GM15510 (cell line): Measurements from ENCODE around the gene TANK.

Source experiments
- POLR2A ChIP-seq: IDR thresholded peaks from 3 replicates; pipeline ENCODE4 v1.6.1; 2011; ENCODE audit warnings: borderline replicate concordance; ENCODE audit not compliant: insufficient read length; ENCODE audit errors: extremely low read depth

Gene TANK

GRCh38 chr2:161173541-161174194, 13.4 kb downstream of the TANK start:
- TF ChIP-seq POLR2A: no peak

- TF ChIP-seq POLR2A: no peak
Observed at GRCh38 chr2:161177969-161178368, 17.7 kb downstream of the TANK start.

- no peak for TF ChIP-seq POLR2A
Observed at GRCh38 chr2:161178756-161179155, 18.5 kb downstream of the TANK start.

GRCh38 chr2:161190050-161190449, 29.8 kb downstream of the TANK start:
- no peak for TF ChIP-seq POLR2A

- no peak for TF ChIP-seq POLR2A
Observed at GRCh38 chr2:161199912-161200701, 39.9 kb downstream of the TANK start.

GRCh38 chr2:161204846-161205245, 44.6 kb downstream of the TANK start:
- no peak for TF ChIP-seq POLR2A

- TF ChIP-seq POLR2A: no peak
Observed at GRCh38 chr2:161206471-161207032, 46.3 kb downstream of the TANK start.

- no peak for TF ChIP-seq POLR2A
Observed at GRCh38 chr2:161207941-161208340, 47.7 kb downstream of the TANK start.

- TF ChIP-seq POLR2A: no peak
Observed at GRCh38 chr2:161208527-161209139, 48.4 kb downstream of the TANK start.

GRCh38 chr2:161209902-161210301, 49.7 kb downstream of the TANK start:
- no peak for TF ChIP-seq POLR2A

GRCh38 chr2:161217597-161218185, 57.5 kb downstream of the TANK start:
- TF ChIP-seq POLR2A: no peak

- no peak for TF ChIP-seq POLR2A
Observed at GRCh38 chr2:161219211-161219610, 59.0 kb downstream of the TANK start.

GRCh38 chr2:161223139-161223732, 63.0 kb downstream of the TANK start:
- no peak for TF ChIP-seq POLR2A

GRCh38 chr2:161228511-161229240, 68.4 kb downstream of the TANK start:
- no peak for TF ChIP-seq POLR2A
